SKM-1 (cell line): ENCODE data around the gene FASTK.
"Not testable (repeated sequence)": the region's sequence is repeated elsewhere in the genome, so short reads cannot be mapped to it uniquely, and the experiment has no call there.

Experiments
- DNase-seq: peaks from one replicate; lab custom pipeline; 2025; ENCODE audit not compliant: unreplicated experiment; lab: John Stamatoyannopoulos, UW

The FASTK gene

GRCh38 chr7:151053096-151053495, 27.5 kb downstream of the FASTK start:
- peak; percentile 1 for DNase-seq

GRCh38 chr7:151051108-151051507, 29.5 kb downstream of the FASTK start:
- DNase-seq = no peak

GRCh38 chr7:151048911-151049463, 31.6 kb downstream of the FASTK start:
- DNase-seq = no peak

GRCh38 chr7:151047976-151048815, 32.4 kb downstream of the FASTK start, which contains the start of gene ASIC3:
TSS of gene ASIC3 (plus strand) at chr7:151048531. CDS start at chr7:151048886, 355 bp downstream.
- DNase-seq = no peak

- no peak for DNase-seq
These were observed 33.7 kb downstream of the FASTK start for GRCh38 chr7:151046603-151047573.

GRCh38 chr7:151045967-151046366, 34.6 kb downstream of the FASTK start:
- DNase-seq = no peak

GRCh38 chr7:151045262-151045661, 35.3 kb downstream of the FASTK start:
- DNase-seq = no peak

GRCh38 chr7:151043959-151044358, 36.6 kb downstream of the FASTK start:
- no peak for DNase-seq

- DNase-seq = not testable (repeated sequence)
These were observed 37.2 kb downstream of the FASTK start for GRCh38 chr7:151043449-151043848.

GRCh38 chr7:151040616-151041375, 39.8 kb downstream of the FASTK start:
- DNase-seq = no peak

GRCh38 chr7:151039850-151040548, 40.6 kb downstream of the FASTK start:
- DNase-seq = no peak

GRCh38 chr7:151038951-151039849, 41.4 kb downstream of the FASTK start:
- DNase-seq = peak; percentile 6

GRCh38 chr7:151035902-151036301, 44.7 kb downstream of the FASTK start:
- DNase-seq = no peak

- no peak for DNase-seq
These were observed 45.4 kb downstream of the FASTK start for GRCh38 chr7:151035026-151035717.

- no peak for DNase-seq
These were observed 46.1 kb downstream of the FASTK start for GRCh38 chr7:151034312-151035025.

GRCh38 chr7:151033864-151034249, 46.8 kb downstream of the FASTK start:
- DNase-seq = no peak

- no peak for DNase-seq
These were observed 47.4 kb downstream of the FASTK start for GRCh38 chr7:151032936-151033863.
